Naive thymus-derived CD4-positive, alpha-beta T cell (primary cell): ENCODE results near the gene CA10. TPM values are rescaled to one million over a fixed set of nuclear protein-coding genes. Genes with fewer than 3 reads are reported as not detected.

ENCODE experiments used
- ATAC-seq: fragments of 150-1000 bp; cut with Tn5 transposase; 2 replicates; pipeline ENCODE4 v1.10.0; 2021; ENCODE audit warnings: mild to moderate bottlenecking, moderate library complexity
- CTCF ChIA-PET: fragments of 350-600 bp; sonication (Branson Sonifier 250); formaldehyde crosslinking; loops from one replicate; lab custom pipeline; 2021; ENCODE audit warnings: antibody characterized with exemption; lab: Charles Lee
- POLR2A ChIA-PET: fragments of 350-600 bp; sonication (Branson Sonifier 250); formaldehyde crosslinking; loops from one replicate; lab custom pipeline; 2021; ENCODE audit warnings: antibody characterized with exemption, inconsistent platforms; lab: Charles Lee
- DNase-seq, 9 donors: peaks; one replicate each; pipeline versions ENCODE4 v3.0.0 to v3.0.0-alpha.2; 2020 to 2022; ENCODE audit warnings: mixed read lengths in 1 of 9
- H3K27ac ChIP-seq: one replicate; pipeline ENCODE4 v1.7.0; 2013; ENCODE audit warnings: mild to moderate bottlenecking, low read depth, low read length, moderate library complexity
- H3K27me3 ChIP-seq, 2 donors: one replicate each; pipeline ENCODE4 v1.7.0; 2013; ENCODE audit warnings: low read length in 2 of 2, mild to moderate bottlenecking in 2 of 2, moderate library complexity in 2 of 2; ENCODE audit not compliant: control insufficient read depth in 2 of 2, insufficient read depth in 2 of 2
- H3K36me3 ChIP-seq, 3 experiments: 1 replicate in 2 of 3; 2 replicates in 1 of 3; pipeline ENCODE4 v1.7.0; 2013; ENCODE audit warnings: low read length in 3 of 3, mild to moderate bottlenecking in 3 of 3, moderate library complexity in 1 of 3; ENCODE audit not compliant: insufficient read depth in 3 of 3, control insufficient read depth in 2 of 3
- H3K4me1 ChIP-seq, 2 donors: one replicate each; pipeline ENCODE4 v1.7.0; 2013; ENCODE audit warnings: low read length in 2 of 2, mild to moderate bottlenecking in 2 of 2, moderate library complexity in 1 of 2; ENCODE audit not compliant: control insufficient read depth in 2 of 2, insufficient read depth in 2 of 2
- H3K4me3 ChIP-seq: 2 replicates; pipeline ENCODE4 v1.7.0; 2013; ENCODE audit warnings: mild to moderate bottlenecking, low read length
- H3K9me3 ChIP-seq, 3 experiments: 1 replicate in 2 of 3; 2 replicates in 1 of 3; pipeline ENCODE4 v1.7.0; 2013; ENCODE audit warnings: low read length in 3 of 3; ENCODE audit not compliant: control insufficient read depth in 2 of 3
- H3K27ac Mint-ChIP-seq, 9 donors: one replicate each; pipeline ENCODE4 v1.8.0; 2020 to 2022; ENCODE audit warnings: mixed read lengths in 9 of 9, mild to moderate bottlenecking in 8 of 9, moderate library complexity in 5 of 9, inconsistent platforms in 2 of 9
- H3K27me3 Mint-ChIP-seq, 5 donors: one replicate each; pipeline ENCODE4 v1.8.0; 2021 to 2022; ENCODE audit warnings: mixed read lengths in 5 of 5, mild to moderate bottlenecking in 1 of 5
- H3K36me3 Mint-ChIP-seq, 5 donors: one replicate each; pipeline ENCODE4 v1.8.0; 2020 to 2022; ENCODE audit warnings: mixed read lengths in 5 of 5, mild to moderate bottlenecking in 3 of 5, inconsistent platforms in 1 of 5
- H3K4me1 Mint-ChIP-seq, 7 donors: one replicate each; pipeline ENCODE4 v1.8.0; 2020 to 2022; ENCODE audit warnings: mixed read lengths in 7 of 7, mild to moderate bottlenecking in 3 of 7, inconsistent platforms in 1 of 7
- H3K4me3 Mint-ChIP-seq, 10 donors: one replicate each; pipeline ENCODE4 v1.8.0; 2020 to 2022; ENCODE audit warnings: mild to moderate bottlenecking in 10 of 10, mixed read lengths in 10 of 10, moderate library complexity in 6 of 10, inconsistent platforms in 2 of 10
- H3K9me3 Mint-ChIP-seq, 11 donors: one replicate each; pipeline ENCODE4 v1.8.0; 2020 to 2022; ENCODE audit warnings: mixed read lengths in 11 of 11, mild to moderate bottlenecking in 4 of 11, inconsistent platforms in 1 of 11, moderate library complexity in 1 of 11
- intact Hi-C, 2 donors: fragments of 100-400 bp; cut with micrococcal nuclease; formaldehyde crosslinking; loops; one replicate each; pipeline ENCODE4 v1.15.1; 2023
- polyA plus RNA-seq, 2 donors: library from polyadenylated mRNA; unstranded; fragments of 300-500 nt; fragmentation: Illumina TruSeq; gene quantifications; one replicate each; pipeline ENCODE4 v1.2.3, GENCODE V29; 2021
- total RNA-seq, 6 experiments: library from RNA in 5 of 6; stranded (reverse) in 5 of 6; gene quantifications; 1 replicate in 5 of 6; 2 replicates in 1 of 6; pipeline ENCODE4 v1.2.3 and lab custom pipeline; 2021 to 2026

Gene CA10
- total and polyA plus RNA-seq, 7 experiments from 2014 or later, result not detected

DNA sequence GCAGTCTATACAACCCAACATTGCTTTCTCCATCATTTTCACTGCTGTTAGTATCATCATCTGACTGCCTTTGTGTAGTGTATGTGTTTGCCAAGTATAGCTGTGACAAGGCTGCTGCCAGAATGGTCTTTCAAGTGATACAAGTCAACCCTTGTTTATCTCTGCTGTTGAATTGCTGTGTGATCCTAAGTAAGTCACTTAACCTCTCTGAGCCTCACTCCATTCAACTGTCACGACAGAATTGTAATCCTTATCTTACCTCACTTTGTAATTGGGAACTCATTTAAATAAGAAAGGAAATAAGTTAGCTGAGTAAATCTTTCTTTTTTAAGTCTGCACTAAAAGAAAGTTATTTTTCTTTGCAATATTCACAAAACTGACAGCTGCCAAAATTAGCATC is 340.6 kb downstream of the CA10 start:
- intact Hi-C loops, result no loop called here
- Histone ChIP-seq H3K4me3 (no peak overlapping the region), H3K36me3 (no peaks in the 10 kb centered on the region), H3K27me3 (no peaks in the 10 kb centered on the region), H3K27ac (no peak overlapping the region), H3K4me1 (no peaks in the 10 kb centered on the region), H3K9me3 (no peaks in the 10 kb centered on the region)
- CTCF ChIA-PET, result no interaction called here
- peaks cover 0 to 3% (median 0%) of the 10 kb centered on the region in 11 donors for H3K9me3 Mint-ChIP-seq
- no peak overlapping the region for H3K27ac Mint-ChIP-seq
- POLR2A ChIA-PET, result no interaction called here
- H3K27me3 Mint-ChIP-seq, result peaks cover 0 to 19% (median 11%) of the 10 kb centered on the region in 5 donors
- DNase-seq (no peak), ATAC-seq (no peak)
- H3K4me1 Mint-ChIP-seq, result peaks cover 0 to 2% (median 0%) of the 10 kb centered on the region in 7 donors
- H3K4me3 Mint-ChIP-seq, result no peak overlapping the region
- no peaks in the 10 kb centered on the region for H3K36me3 Mint-ChIP-seq

- Histone ChIP-seq H3K4me3 (no peak overlapping the region), H3K27ac (no peak overlapping the region), H3K9me3 (no peaks in the 10 kb centered on the region), H3K27me3 (no peaks in the 10 kb centered on the region), H3K4me1 (no peaks in the 10 kb centered on the region), H3K36me3 (no peaks in the 10 kb centered on the region)
- Mint-ChIP-seq H3K36me3 (no peaks in the 10 kb centered on the region), H3K9me3 (peaks cover 0 to 3% (median 0%) of the 10 kb centered on the region in 11 donors), H3K4me3 (no peak overlapping the region), H3K4me1 (peaks cover 0 to 2% (median 0%) of the 10 kb centered on the region in 7 donors), H3K27me3 (peaks cover 0 to 20% (median 11%) of the 10 kb centered on the region in 5 donors), H3K27ac (no peak overlapping the region)
- DNase-seq (no peak), ATAC-seq (no peak)
- CTCF ChIA-PET, result no interaction called here
- intact Hi-C loops, result no loop called here
- POLR2A ChIA-PET, result no interaction called here
These were observed 341.4 kb downstream of the CA10 start for GRCh38 chr17:51817117-51817516.

DNA sequence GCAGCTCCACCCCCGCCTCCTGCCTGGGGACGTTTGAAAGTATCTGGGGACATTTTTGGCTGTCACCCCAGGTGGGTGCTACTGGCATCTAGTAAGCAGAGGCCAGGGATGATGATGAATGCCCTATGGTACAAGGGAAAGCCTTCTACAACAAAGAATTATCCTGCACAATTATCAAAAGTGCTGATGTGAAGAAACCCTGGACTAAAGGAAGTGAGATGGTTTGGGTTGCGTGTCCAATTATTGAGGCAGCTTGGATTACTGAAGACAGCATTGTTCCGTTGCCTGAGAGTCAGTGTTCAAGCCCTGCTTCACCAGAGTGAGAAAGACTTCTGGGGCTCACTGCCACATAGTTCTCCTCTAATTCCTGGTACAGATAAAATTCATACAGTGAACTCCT is 343.4 kb downstream of the CA10 start:
- no peaks in the 10 kb centered on the region for H3K36me3 Mint-ChIP-seq
- peaks cover 0 to 27% (median 9%) of the 10 kb centered on the region in 5 donors for H3K27me3 Mint-ChIP-seq
- CTCF ChIA-PET, result no interaction called here

GRCh38 chr17:51814521-51814920 is 344.0 kb downstream of the CA10 start:
- Histone ChIP-seq H3K4me1 (no peaks in the 10 kb centered on the region), H3K9me3 (no peaks in the 10 kb centered on the region), H3K27ac (no peak overlapping the region), H3K27me3 (no peaks in the 10 kb centered on the region), H3K4me3 (no peak overlapping the region), H3K36me3 (no peaks in the 10 kb centered on the region)
- Mint-ChIP-seq H3K36me3 (no peaks in the 10 kb centered on the region), H3K4me3 (no peak overlapping the region), H3K27me3 (peaks cover 0 to 27% (median 8%) of the 10 kb centered on the region in 5 donors), H3K4me1 (peaks cover 0 to 1% (median 0%) of the 10 kb centered on the region in 7 donors), H3K9me3 (peaks cover 0 to 3% (median 0%) of the 10 kb centered on the region in 11 donors), H3K27ac (no peak overlapping the region)
- DNase-seq (no peak), ATAC-seq (no peak)
- CTCF ChIA-PET, result no interaction called here
- intact Hi-C loops, result no loop called here
- POLR2A ChIA-PET, result no interaction called here

More for the DNA sequence above, 343.4 kb downstream of the CA10 start:
- Mint-ChIP-seq H3K27ac (no peak overlapping the region), H3K4me1 (peaks cover 0 to 1% (median 0%) of the 10 kb centered on the region in 7 donors), H3K9me3 (peaks cover 0 to 3% (median 0%) of the 10 kb centered on the region in 11 donors), H3K4me3 (no peak overlapping the region)
- no peak overlapping the region for H3K27ac ChIP-seq
- H3K36me3 ChIP-seq, result no peaks in the 10 kb centered on the region
- H3K27me3 ChIP-seq, result no peaks in the 10 kb centered on the region
- intact Hi-C loops, result no loop called here
- POLR2A ChIA-PET, result no interaction called here
- no peaks in the 10 kb centered on the region for H3K9me3 ChIP-seq
- H3K4me3 ChIP-seq, result no peak overlapping the region
- no peaks in the 10 kb centered on the region for H3K4me1 ChIP-seq
- ATAC-seq (no peak), DNase-seq (no peak)

- no peaks in the 10 kb centered on the region for H3K27me3 ChIP-seq
- H3K27ac Mint-ChIP-seq, result no peak overlapping the region
- ChIA-PET CTCF (no interaction called here), POLR2A (no interaction called here)
- H3K4me3 Mint-ChIP-seq, result no peak overlapping the region
- no peaks in the 10 kb centered on the region for H3K9me3 ChIP-seq
- H3K4me1 ChIP-seq, result no peaks in the 10 kb centered on the region
- no peaks in the 10 kb centered on the region for H3K36me3 Mint-ChIP-seq
- intact Hi-C loops, result no loop called here
- H3K4me1 Mint-ChIP-seq, result peaks cover 0 to 1% (median 0%) of the 10 kb centered on the region in 7 donors
- no peak for DNase-seq
- no peak overlapping the region for H3K27ac ChIP-seq
- H3K27me3 Mint-ChIP-seq, result peaks cover 0 to 27% (median 11%) of the 10 kb centered on the region in 5 donors
- H3K9me3 Mint-ChIP-seq, result peaks cover 0 to 3% (median 0%) of the 10 kb centered on the region in 11 donors
- ATAC-seq, result no peak
- no peaks in the 10 kb centered on the region for H3K36me3 ChIP-seq
- H3K4me3 ChIP-seq, result no peak overlapping the region
These were observed 344.7 kb downstream of the CA10 start for GRCh38 chr17:51813784-51814174.

- intact Hi-C loops, result no loop called here
- H3K27ac Mint-ChIP-seq, result no peak overlapping the region
- H3K36me3 Mint-ChIP-seq, result no peaks in the 10 kb centered on the region
- DNase-seq, result no peak
- H3K4me1 Mint-ChIP-seq, result peaks cover 0 to 1% (median 0%) of the 10 kb centered on the region in 7 donors
- no peak for ATAC-seq
- H3K4me3 Mint-ChIP-seq, result no peak overlapping the region
- ChIA-PET POLR2A (no interaction called here), CTCF (interaction anchor here (0.5 kb wide), 1 partner anchor 8 kb away, joined by 3 read pairs; no protein-coding TSS in a partner anchor)
- Histone ChIP-seq H3K9me3 (no peaks in the 10 kb centered on the region), H3K27ac (no peak overlapping the region), H3K4me1 (no peaks in the 10 kb centered on the region), H3K27me3 (no peaks in the 10 kb centered on the region), H3K36me3 (no peaks in the 10 kb centered on the region), H3K4me3 (no peak overlapping the region)
- H3K9me3 Mint-ChIP-seq, result peaks cover 0 to 3% (median 0%) of the 10 kb centered on the region in 11 donors
- H3K27me3 Mint-ChIP-seq, result peaks cover 0 to 30% (median 11%) of the 10 kb centered on the region in 5 donors
These were observed 345.3 kb downstream of the CA10 start for GRCh38 chr17:51813140-51813783.

DNA sequence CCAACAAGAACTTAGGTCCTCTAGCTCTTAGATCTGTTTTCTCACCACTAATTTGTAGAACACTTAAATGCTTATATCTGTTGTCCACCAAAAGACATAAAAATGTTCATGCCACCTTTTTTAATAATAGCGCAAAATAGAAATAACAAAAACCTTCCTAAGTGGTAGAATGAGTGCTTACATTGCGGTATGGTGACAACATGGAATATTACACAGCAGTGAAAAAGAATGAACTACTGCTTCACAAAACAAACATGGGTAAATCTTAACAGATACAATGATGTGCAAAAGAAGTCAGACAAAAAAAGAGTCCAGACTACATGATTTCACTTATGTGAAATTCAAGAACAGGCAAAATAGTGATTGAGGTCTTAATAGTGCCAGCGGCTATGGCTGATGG is 351.1 kb downstream of the CA10 start:
- Histone ChIP-seq H3K36me3 (no peaks in the 10 kb centered on the region), H3K4me3 (no peak overlapping the region), H3K27ac (no peak overlapping the region), H3K27me3 (no peaks in the 10 kb centered on the region), H3K9me3 (no peaks in the 10 kb centered on the region), H3K4me1 (no peaks in the 10 kb centered on the region)
- H3K27me3 Mint-ChIP-seq, result peaks cover 7 to 30% (median 28%) of the 10 kb centered on the region in 5 donors
- no peak overlapping the region for H3K27ac Mint-ChIP-seq
- CTCF ChIA-PET, result no interaction called here
- intact Hi-C loops, result no loop called here
- peaks cover 0 to 3% (median 0%) of the 10 kb centered on the region in 11 donors for H3K9me3 Mint-ChIP-seq
- H3K4me3 Mint-ChIP-seq, result no peak overlapping the region
- peaks cover 0 to 1% (median 0%) of the 10 kb centered on the region in 7 donors for H3K4me1 Mint-ChIP-seq
- DNase-seq (no peak), ATAC-seq (no peak)
- POLR2A ChIA-PET, result no interaction called here
- no peaks in the 10 kb centered on the region for H3K36me3 Mint-ChIP-seq
